Natural killer cell (primary cell): ENCODE data around the gene TAGLN2. TPM values are rescaled to one million over a fixed set of nuclear protein-coding genes. Genes with fewer than 3 reads are reported as not detected.

Experiments
- ATAC-seq, 3 donors: fragments of 150-1000 bp in 2 of 3; fragments of 200-7000 bp in 1 of 3; cut with Tn5 transposase; 1 replicate in 1 of 3; 2 replicates in 2 of 3; pipeline ENCODE4 v1.10.0; 2021; ENCODE audit warnings: mild to moderate bottlenecking in 2 of 3, moderate library complexity in 2 of 3
- DNase-seq, 2 donors: peaks; one replicate each; pipeline versions ENCODE4 v3.0.0 to v3.0.0-alpha.2; 2013 to 2021; ENCODE audit warnings: mixed read lengths in 1 of 2
- H3K27ac ChIP-seq: one replicate; pipeline ENCODE4 v1.5.1; 2013; ENCODE audit warnings: mild to moderate bottlenecking, low read length
- H3K27me3 ChIP-seq: one replicate; pipeline ENCODE4 v1.6.1; 2013; ENCODE audit warnings: low read length; ENCODE audit not compliant: control insufficient read depth, insufficient read depth
- H3K36me3 ChIP-seq: one replicate; pipeline ENCODE4 v1.6.1; 2013; ENCODE audit warnings: low read length; ENCODE audit not compliant: control insufficient read depth, insufficient read depth
- H3K4me1 ChIP-seq: one replicate; pipeline ENCODE4 v1.6.1; 2013; ENCODE audit warnings: low read length; ENCODE audit not compliant: control insufficient read depth, insufficient read depth
- H3K4me3 ChIP-seq: one replicate; pipeline ENCODE4 v1.5.1; 2013; ENCODE audit warnings: low read length
- H3K9me3 ChIP-seq: one replicate; pipeline ENCODE4 v1.6.1; 2013; ENCODE audit warnings: low read length; ENCODE audit not compliant: control insufficient read depth, insufficient read depth
- H3K27ac Mint-ChIP-seq, 2 donors: one replicate each; pipeline ENCODE4 v1.8.0; 2022; ENCODE audit warnings: mild to moderate bottlenecking in 2 of 2, mixed read lengths in 2 of 2, moderate library complexity in 1 of 2
- H3K27me3 Mint-ChIP-seq, 2 donors: one replicate each; pipeline ENCODE4 v1.8.0; 2022; ENCODE audit warnings: low read depth in 2 of 2, mixed read lengths in 2 of 2
- H3K36me3 Mint-ChIP-seq: one replicate; pipeline ENCODE4 v1.8.0; 2022; ENCODE audit warnings: mixed read lengths
- H3K4me1 Mint-ChIP-seq, 2 donors: one replicate each; pipeline ENCODE4 v1.8.0; 2022; ENCODE audit warnings: mixed read lengths in 2 of 2
- H3K4me3 Mint-ChIP-seq: one replicate; pipeline ENCODE4 v1.8.0; 2022; ENCODE audit warnings: mild to moderate bottlenecking, moderate library complexity, mixed read lengths
- H3K9me3 Mint-ChIP-seq, 2 donors: one replicate each; pipeline ENCODE4 v1.8.0; 2022; ENCODE audit warnings: mixed read lengths in 2 of 2
- CTCF ChIP-seq: fragments of 200-600 bp; IDR thresholded peaks from one replicate; pipeline ENCODE4 v1.8.0; 2022; ENCODE audit warnings: antibody characterized with exemption
- WGBS: methylation state at CpG from one replicate; pipeline ENCODE4 v1.1.7; 2013; ENCODE audit warnings: missing lambda C conversion rate; ENCODE audit not compliant: insufficient coverage; 5-methylcytosine and 5-hydroxymethylcytosine counted together
- intact Hi-C: fragments of 100-400 bp; cut with micrococcal nuclease; formaldehyde crosslinking; loops from one replicate; pipeline ENCODE4 v1.14.2; 2022
- total RNA-seq, 4 donors: library from RNA; stranded (reverse); fragments of 120-200 nt in 1 of 4; gene quantifications; one replicate each; pipeline versions ENCODE4 v1.2.3 to v1.2.4, GENCODE V29; 2013 to 2022

The TAGLN2 gene
- total RNA-seq, 3 donors from 2014 or later (not counting 1 experiment from before 2014, with no cell fraction given): 344 to 394 (median 358) TPM

- no peak overlapping the region for H3K27ac Mint-ChIP-seq
- peaks cover 22 to 32% of the 10 kb centered on the region in 2 donors for H3K4me1 Mint-ChIP-seq
- no peaks in the 10 kb centered on the region for H3K9me3 Mint-ChIP-seq
- Histone ChIP-seq H3K4me3 (no peak overlapping the region), H3K27ac (no peak overlapping the region), H3K36me3 (no peaks in the 10 kb centered on the region), H3K4me1 (peaks cover 34% of the 10 kb centered on the region), H3K9me3 (no peaks in the 10 kb centered on the region), H3K27me3 (no peaks in the 10 kb centered on the region)
- H3K36me3 Mint-ChIP-seq: no peaks in the 10 kb centered on the region
- ATAC-seq (no peak), DNase-seq (peak in 1 of 2 donors; percentile 49)
- intact Hi-C loops: no loop called here
- no peak for TF ChIP-seq CTCF
- H3K4me3 Mint-ChIP-seq: no peak overlapping the region
- peaks cover 0 to 5% of the 10 kb centered on the region in 2 donors for H3K27me3 Mint-ChIP-seq
- 90% methylated on average over 5 of the region's 5 CpGs for WGBS
Observed at GRCh38 chr1:159892944-159893343, 32.4 kb downstream of the TAGLN2 start.

- TF ChIP-seq CTCF: peak; percentile 100
- Histone ChIP-seq H3K9me3 (no peaks in the 10 kb centered on the region), H3K27me3 (no peaks in the 10 kb centered on the region), H3K36me3 (no peaks in the 10 kb centered on the region), H3K27ac (no peak overlapping the region), H3K4me3 (no peak overlapping the region), H3K4me1 (peaks cover 28% of the 10 kb centered on the region)
- H3K36me3 Mint-ChIP-seq: no peaks in the 10 kb centered on the region
- H3K4me1 Mint-ChIP-seq: peaks cover 21 to 30% of the 10 kb centered on the region in 2 donors
- ATAC-seq (peak; percentile 96 to 99 (median 97)), DNase-seq (peak; percentile 76 to 90)
- H3K9me3 Mint-ChIP-seq: no peaks in the 10 kb centered on the region
- H3K27me3 Mint-ChIP-seq: peaks cover 0 to 5% of the 10 kb centered on the region in 2 donors
- peak overlapping the region; percentile 14 to 37 for H3K27ac Mint-ChIP-seq
- intact Hi-C loops: loop anchor here (1.0 kb wide), 3 partner anchors 93 to 730 kb away; partner anchors contain the start of gene DUSP23
- H3K4me3 Mint-ChIP-seq: no peak overlapping the region
- 34% methylated on average over 6 of the region's 7 CpGs for WGBS
Observed at GRCh38 chr1:159891275-159892157, 33.8 kb downstream of the TAGLN2 start.

- Histone ChIP-seq H3K36me3 (no peaks in the 10 kb centered on the region), H3K27me3 (no peaks in the 10 kb centered on the region), H3K4me3 (no peak overlapping the region), H3K4me1 (peaks cover 21% of the 10 kb centered on the region), H3K27ac (no peak overlapping the region), H3K9me3 (no peaks in the 10 kb centered on the region)
- intact Hi-C loops: no loop called here
- H3K27ac Mint-ChIP-seq: peak overlapping the region in 1 of 2 donors; percentile 57
- 96% methylated on average over 8 of the region's 8 CpGs for WGBS
- DNase-seq (no peak), ATAC-seq (no peak)
- no peak overlapping the region for H3K4me3 Mint-ChIP-seq
- peaks cover 0 to 2% of the 10 kb centered on the region in 2 donors for H3K27me3 Mint-ChIP-seq
- H3K4me1 Mint-ChIP-seq: peaks cover 13 to 23% of the 10 kb centered on the region in 2 donors
- TF ChIP-seq CTCF: no peak
- no peaks in the 10 kb centered on the region for H3K9me3 Mint-ChIP-seq
- no peaks in the 10 kb centered on the region for H3K36me3 Mint-ChIP-seq
Observed at GRCh38 chr1:159890390-159890789, 34.9 kb downstream of the TAGLN2 start.
